ENCODE data around the gene DDX31. TPM values are rescaled to one million over a fixed set of nuclear protein-coding genes. Genes with fewer than 3 reads are reported as not detected.

The DDX31 gene
- total and polyA plus RNA-seq, 9 of the 15 experiments (the other 6 are each of a cell fraction or from before 2014, with no cell fraction given): 11.9 to 24.6 (median 22.2) TPM

GRCh38 chr9:132555528-132555927 lies 114.3 kb downstream of the DDX31 start:
- in situ Hi-C loops (cut with MboI): no loop called here
- H4K20me1 ChIP-seq (replicated peaks; ENCODE audit: control insufficient read depth, insufficient read depth, low read length): no peaks in the 10 kb centered on the region
- 0% methylated on average over 8 of the region's 8 CpGs for WGBS (ENCODE audit: insufficient coverage, low coverage, missing lambda C conversion rate)
- no peak overlapping the region for H3K4me3 ChIP-seq
- FAIRE-seq (no peak), DNase-seq (ENCODE audit: extremely low read depth in 1 of 4, low spot score in 3 of 4) (no peak), ATAC-seq (no peak)
- H3K27ac ChIP-seq (ENCODE audit: extremely low read depth, low read depth, low read length): no peak overlapping the region
- H3K4me1 ChIP-seq (replicated peaks in 1 of 2; ENCODE audit: control insufficient read depth in 2 of 2, insufficient read depth in 2 of 2, low read length in 2 of 2): no peaks in the 10 kb centered on the region
- no peak for TF ChIP-seq NRF1 (conservative IDR thresholded peaks at IDR 0.05 in 1 of 2, IDR thresholded peaks at IDR 0.05 in 1 of 2)
- no peak for TF ChIP-seq RBM25 (IDR thresholded peaks at IDR 0.05; ENCODE audit: low read depth, low read length, severe bottlenecking)
- TF ChIP-seq SAP30 (IDR thresholded peaks at IDR 0.05; ENCODE audit: borderline replicate concordance, insufficient read depth, low read depth, low read length, poor library complexity, severe bottlenecking): no peak
- no peak for TF ChIP-seq RUNX1 (IDR thresholded peaks at IDR 0.05; ENCODE audit: low read depth)
- no peak for TF ChIP-seq MLX (CRISPR knock-in tag; conservative IDR thresholded peaks at IDR 0.05)
- no peak for TF ChIP-seq ELF4 (CRISPR knock-in tag; IDR thresholded peaks at IDR 0.05)
- TF ChIP-seq CC2D1A (IDR thresholded peaks at IDR 0.05): no peak
- TF ChIP-seq MCM7 (IDR thresholded peaks at IDR 0.05): no peak
- TF ChIP-seq SLC30A9 (CRISPR knock-in tag; IDR thresholded peaks at IDR 0.05): no peak
- TF ChIP-seq CBX8 (IDR thresholded peaks at IDR 0.05; ENCODE audit: borderline replicate concordance, extremely low read depth, low read depth, low read length, poor library complexity, severe bottlenecking): no peak
- TF ChIP-seq RBM22 (IDR thresholded peaks at IDR 0.05; ENCODE audit: low read depth, low read length, poor library complexity, severe bottlenecking): no peak
- TF ChIP-seq ZNF696 (CRISPR knock-in tag; conservative IDR thresholded peaks at IDR 0.05): no peak
- TF ChIP-seq NFIC (IDR thresholded peaks at IDR 0.05): no peak
- TF ChIP-seq ZNF785 (CRISPR knock-in tag; IDR thresholded peaks at IDR 0.05): no peak
- no peak for TF ChIP-seq RREB1 (CRISPR knock-in tag; IDR thresholded peaks at IDR 0.05)
- no peak for TF ChIP-seq SNAPC5 (CRISPR knock-in tag; IDR thresholded peaks at IDR 0.05)
- TF ChIP-seq ZNF253 (CRISPR knock-in tag; conservative IDR thresholded peaks at IDR 0.05): no peak
- H3K9ac ChIP-seq (ENCODE audit: insufficient read depth in 1 of 2, low read depth in 2 of 2, low read length in 2 of 2): no peak overlapping the region
- BruUV-seq (replicated peaks): no TSS peak
- no peaks in the 10 kb centered on the region for H3K9me1 ChIP-seq (ENCODE audit: control insufficient read depth, insufficient read depth, low read length)
- H2AFZ ChIP-seq (ENCODE audit: low read depth, low read length): no peak overlapping the region
- H3K36me3 ChIP-seq (ENCODE audit: control insufficient read depth, insufficient read depth, low read length): no peaks in the 10 kb centered on the region
- no peak overlapping the region for H3K4me2 ChIP-seq (ENCODE audit: insufficient read depth, low read length)
- no peaks in the 10 kb centered on the region for H3K79me2 ChIP-seq (ENCODE audit: control insufficient read depth, insufficient read depth, low read length)
- ChIA-PET POLR2A (no interaction called here), CTCF (ENCODE audit: low intra/inter-chr PET ratio) (no interaction called here)
- intact Hi-C loops (cut with micrococcal nuclease): no loop called here
- H3K9me3 ChIP-seq (replicated peaks; ENCODE audit: control insufficient read depth, insufficient read depth, low read depth, low read length): no peaks in the 10 kb centered on the region; the same call in 1 of the 2 replicates
- peaks cover 45 to 62% of the 10 kb centered on the region in 2 experiments for H3K27me3 ChIP-seq (ENCODE audit: control insufficient read depth in 2 of 2, insufficient read depth in 2 of 2, low read length in 2 of 2)
